ENCODE data around the gene ZNF169.

ZNF169 gene

DNA sequence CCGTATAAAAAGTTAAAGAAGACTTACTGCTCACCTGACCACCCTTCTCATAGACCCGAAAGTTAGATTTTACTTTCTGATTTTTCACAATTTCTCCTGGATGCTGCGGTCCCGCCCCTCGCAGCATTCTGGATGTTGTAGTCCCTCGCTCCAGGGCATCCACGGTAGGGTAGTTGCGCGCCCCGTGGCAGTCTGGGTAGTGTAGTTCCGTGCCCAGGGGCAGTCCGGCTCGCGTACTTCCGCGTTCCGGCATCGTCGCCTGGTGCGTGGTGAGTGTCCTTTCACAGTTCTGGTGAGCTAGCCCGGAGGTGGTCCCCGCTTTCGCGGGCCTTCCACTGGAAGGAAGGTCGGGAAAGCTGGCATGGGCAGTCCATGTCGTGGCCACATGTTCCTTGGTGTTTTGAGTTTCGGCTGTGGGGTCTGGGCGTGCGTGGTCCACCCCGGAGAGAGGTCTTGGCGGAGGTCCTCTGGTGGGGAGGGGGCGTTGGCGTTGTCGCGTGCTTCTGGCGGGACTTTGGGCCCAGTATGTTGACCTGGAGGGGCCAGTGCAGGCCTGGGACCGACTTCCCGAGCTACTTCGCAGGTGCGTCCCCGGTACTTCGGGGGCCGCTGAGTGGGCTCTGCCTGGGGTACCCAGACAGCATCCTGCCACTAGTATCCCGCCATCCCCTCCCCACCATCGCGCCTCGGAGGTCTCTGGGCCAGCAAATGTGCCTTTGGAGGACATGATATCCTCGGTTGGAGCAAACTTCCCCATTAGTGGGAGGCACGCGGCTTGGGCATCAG, at the start of gene ZNF169:
Gene ZNF169, plus strand, starts transcription at position 222 of the 786 bp plus-strand sequence. CDS start 19,515 bp downstream, outside the sequence.
- peak; percentile 86 for DNase-seq
- Histone ChIP-seq H3K4me3 (ENCODE audit: low read depth in 1 of 2, low read length in 2 of 2) (peak within 1 kb of the TSS; percentile 41 to 98; a peak in 3 of 4 replicates), H3K27me3 (ENCODE audit: insufficient read depth, low read length, poor library complexity) (no peaks in the 10 kb centered on the region), H3K4me2 (ENCODE audit: insufficient read depth, low read length) (peak within 1 kb of the TSS; percentile 93), H4K20me1 (ENCODE audit: insufficient read depth, low read length) (no peaks in the 10 kb centered on the region), H3K9ac (ENCODE audit: low read depth, low read length) (peak within 1 kb of the TSS; percentile 72), H3K27ac (ENCODE audit: low read length) (peak within 1 kb of the TSS; percentile 80), H3K9me3 (ENCODE audit: insufficient read depth, low read length, severe bottlenecking) (no peaks in the 10 kb centered on the region), H3K79me2 (ENCODE audit: insufficient read depth, low read length) (peaks cover 26% of the 10 kb centered on the region), H3K36me3 (ENCODE audit: insufficient read depth, low read length) (no peaks in the 10 kb centered on the region; the same call in 1 of the 2 replicates), H3K4me1 (ENCODE audit: insufficient read depth, low read length) (peaks cover 17% of the 10 kb centered on the region), H2AFZ (ENCODE audit: low read depth, low read length) (peak within 1 kb of the TSS; percentile 98)
- ATAC-seq (ENCODE audit: insufficient read depth, low read depth), result peak; percentile 100
- TF ChIP-seq, protein P1, sequence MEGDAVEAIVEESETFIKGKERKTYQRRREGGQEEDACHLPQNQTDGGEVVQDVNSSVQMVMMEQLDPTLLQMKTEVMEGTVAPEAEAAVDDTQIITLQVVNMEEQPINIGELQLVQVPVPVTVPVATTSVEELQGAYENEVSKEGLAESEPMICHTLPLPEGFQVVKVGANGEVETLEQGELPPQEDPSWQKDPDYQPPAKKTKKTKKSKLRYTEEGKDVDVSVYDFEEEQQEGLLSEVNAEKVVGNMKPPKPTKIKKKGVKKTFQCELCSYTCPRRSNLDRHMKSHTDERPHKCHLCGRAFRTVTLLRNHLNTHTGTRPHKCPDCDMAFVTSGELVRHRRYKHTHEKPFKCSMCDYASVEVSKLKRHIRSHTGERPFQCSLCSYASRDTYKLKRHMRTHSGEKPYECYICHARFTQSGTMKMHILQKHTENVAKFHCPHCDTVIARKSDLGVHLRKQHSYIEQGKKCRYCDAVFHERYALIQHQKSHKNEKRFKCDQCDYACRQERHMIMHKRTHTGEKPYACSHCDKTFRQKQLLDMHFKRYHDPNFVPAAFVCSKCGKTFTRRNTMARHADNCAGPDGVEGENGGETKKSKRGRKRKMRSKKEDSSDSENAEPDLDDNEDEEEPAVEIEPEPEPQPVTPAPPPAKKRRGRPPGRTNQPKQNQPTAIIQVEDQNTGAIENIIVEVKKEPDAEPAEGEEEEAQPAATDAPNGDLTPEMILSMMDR (IDR thresholded peaks at IDR 0.05; ENCODE audit: borderline replicate concordance, extremely low read depth, low read length, poor library complexity, severe bottlenecking), result no peak
- TF ChIP-seq EZH2 (IDR thresholded peaks at IDR 0.05; ENCODE audit: borderline replicate concordance, low read depth, low read length, severe bottlenecking), result no peak

DNA sequence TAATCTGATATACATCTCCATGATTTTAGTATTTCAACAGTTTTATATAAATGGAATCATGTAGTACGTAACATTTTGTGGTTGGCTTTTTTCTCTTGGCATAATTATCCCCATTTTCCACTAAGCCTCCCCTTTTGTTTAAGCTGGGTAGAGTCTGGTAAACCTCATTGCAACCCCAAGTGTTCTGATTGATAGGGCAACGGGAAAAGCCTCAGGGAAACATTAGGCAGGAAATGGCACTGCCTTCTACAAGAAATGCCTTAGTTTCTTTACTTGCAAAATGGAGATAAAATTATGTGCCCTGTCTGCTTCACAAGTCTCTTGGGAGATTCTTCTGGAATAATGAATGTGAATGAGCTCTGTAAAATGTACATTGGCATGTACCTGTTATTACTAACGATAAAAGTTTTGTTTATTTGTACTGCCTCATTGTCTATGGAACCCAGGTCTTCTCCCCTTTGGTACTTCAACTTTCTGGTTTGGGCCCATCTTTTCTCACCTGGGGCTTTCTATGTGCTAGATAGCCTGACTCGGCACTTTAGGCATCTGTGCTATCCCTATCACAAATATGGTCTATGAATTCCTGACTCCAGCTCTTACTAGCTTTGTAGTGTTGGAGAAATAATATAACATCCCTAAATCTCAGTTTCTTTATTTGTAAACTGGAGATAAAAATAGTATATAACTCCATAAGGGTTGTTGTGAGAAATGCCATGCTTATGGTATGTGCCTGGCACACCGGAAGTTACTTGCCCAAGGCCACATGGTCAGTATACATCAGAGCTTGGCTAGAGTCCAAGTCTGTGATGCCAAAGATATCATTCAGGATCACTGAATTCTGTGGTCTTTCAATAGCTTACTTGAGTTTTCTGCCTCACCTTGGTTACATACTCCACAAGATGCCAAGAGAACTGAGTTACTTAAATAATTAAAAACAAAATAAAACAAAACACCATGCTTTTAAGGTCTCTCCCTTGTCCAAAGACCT, 48.2 kb upstream of the ZNF169 start:
- Histone ChIP-seq H3K4me3 (ENCODE audit: low read depth in 1 of 2, low read length in 2 of 2) (no peak overlapping the region), H3K9ac (ENCODE audit: low read depth, low read length) (no peak overlapping the region), H2AFZ (ENCODE audit: low read depth, low read length) (no peak overlapping the region), H3K4me2 (ENCODE audit: insufficient read depth, low read length) (no peak overlapping the region), H3K9me3 (ENCODE audit: insufficient read depth, low read length, severe bottlenecking) (no peaks in the 10 kb centered on the region), H4K20me1 (ENCODE audit: insufficient read depth, low read length) (no peaks in the 10 kb centered on the region), H3K79me2 (ENCODE audit: insufficient read depth, low read length) (no peaks in the 10 kb centered on the region), H3K27me3 (ENCODE audit: insufficient read depth, low read length, poor library complexity) (no peaks in the 10 kb centered on the region), H3K36me3 (ENCODE audit: insufficient read depth, low read length) (no peaks in the 10 kb centered on the region), H3K4me1 (ENCODE audit: insufficient read depth, low read length) (peaks cover 3% of the 10 kb centered on the region; the same call in 1 of the 2 replicates), H3K27ac (ENCODE audit: low read length) (no peak overlapping the region)
- TF ChIP-seq, protein P1 (IDR thresholded peaks at IDR 0.05; ENCODE audit: borderline replicate concordance, extremely low read depth, low read length, poor library complexity, severe bottlenecking), result no peak
- no peak for TF ChIP-seq EZH2 (IDR thresholded peaks at IDR 0.05; ENCODE audit: borderline replicate concordance, low read depth, low read length, severe bottlenecking)
- ATAC-seq (ENCODE audit: insufficient read depth, low read depth) (no peak), DNase-seq (no peak)

DNA sequence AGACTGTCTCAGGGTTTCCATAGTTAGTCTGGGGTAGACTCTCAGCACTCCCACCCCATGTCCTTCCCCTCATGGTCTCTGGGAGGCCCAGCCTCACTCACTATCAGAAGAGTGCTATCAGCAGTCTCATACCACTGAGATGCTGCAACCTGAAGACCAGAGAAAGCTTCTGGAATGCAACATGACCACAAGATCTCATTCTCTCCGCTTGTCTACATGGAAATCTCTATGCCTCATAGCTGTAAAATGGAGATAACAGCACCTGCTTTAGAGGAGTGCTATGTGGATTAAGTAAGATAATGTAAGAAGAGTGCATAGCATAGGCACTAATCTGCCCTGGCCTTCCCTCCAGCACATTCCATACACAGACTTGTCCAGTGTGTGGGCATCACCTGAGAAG, 47.0 kb upstream of the ZNF169 start:
- no peak for DNase-seq
- H3K4me1 ChIP-seq (ENCODE audit: insufficient read depth, low read length), result peaks cover 3% of the 10 kb centered on the region; the same call in 1 of the 2 replicates
- no peaks in the 10 kb centered on the region for H3K36me3 ChIP-seq (ENCODE audit: insufficient read depth, low read length)
- H3K4me2 ChIP-seq (ENCODE audit: insufficient read depth, low read length), result no peak overlapping the region
- H3K9me3 ChIP-seq (ENCODE audit: insufficient read depth, low read length, severe bottlenecking), result no peaks in the 10 kb centered on the region
- H3K9ac ChIP-seq (ENCODE audit: low read depth, low read length), result no peak overlapping the region
- H2AFZ ChIP-seq (ENCODE audit: low read depth, low read length), result no peak overlapping the region
- H3K27ac ChIP-seq (ENCODE audit: low read length), result no peak overlapping the region
- H3K27me3 ChIP-seq (ENCODE audit: insufficient read depth, low read length, poor library complexity), result no peaks in the 10 kb centered on the region
- no peaks in the 10 kb centered on the region for H3K79me2 ChIP-seq (ENCODE audit: insufficient read depth, low read length)
- no peak overlapping the region for H3K4me3 ChIP-seq (ENCODE audit: low read depth in 1 of 2, low read length in 2 of 2)
- H4K20me1 ChIP-seq (ENCODE audit: insufficient read depth, low read length), result no peaks in the 10 kb centered on the region
- TF ChIP-seq EZH2 (IDR thresholded peaks at IDR 0.05; ENCODE audit: borderline replicate concordance, low read depth, low read length, severe bottlenecking), result no peak
- TF ChIP-seq, protein P1 (IDR thresholded peaks at IDR 0.05; ENCODE audit: borderline replicate concordance, extremely low read depth, low read length, poor library complexity, severe bottlenecking), result no peak
- ATAC-seq (ENCODE audit: insufficient read depth, low read depth), result no peak

Measured in DND-41 (cell line).